NCI-H524 (cell line): ENCODE measurements around the gene PLEKHG4B.
"Not testable (repeated sequence)": the region's sequence is repeated elsewhere in the genome, so short reads cannot be mapped to it uniquely, and the experiment has no call there.

ENCODE experiments used
- DNase-seq, 2 experiments: peaks; one replicate each; lab custom pipeline; 2025; lab: John Stamatoyannopoulos, UW

Gene PLEKHG4B, protein sequence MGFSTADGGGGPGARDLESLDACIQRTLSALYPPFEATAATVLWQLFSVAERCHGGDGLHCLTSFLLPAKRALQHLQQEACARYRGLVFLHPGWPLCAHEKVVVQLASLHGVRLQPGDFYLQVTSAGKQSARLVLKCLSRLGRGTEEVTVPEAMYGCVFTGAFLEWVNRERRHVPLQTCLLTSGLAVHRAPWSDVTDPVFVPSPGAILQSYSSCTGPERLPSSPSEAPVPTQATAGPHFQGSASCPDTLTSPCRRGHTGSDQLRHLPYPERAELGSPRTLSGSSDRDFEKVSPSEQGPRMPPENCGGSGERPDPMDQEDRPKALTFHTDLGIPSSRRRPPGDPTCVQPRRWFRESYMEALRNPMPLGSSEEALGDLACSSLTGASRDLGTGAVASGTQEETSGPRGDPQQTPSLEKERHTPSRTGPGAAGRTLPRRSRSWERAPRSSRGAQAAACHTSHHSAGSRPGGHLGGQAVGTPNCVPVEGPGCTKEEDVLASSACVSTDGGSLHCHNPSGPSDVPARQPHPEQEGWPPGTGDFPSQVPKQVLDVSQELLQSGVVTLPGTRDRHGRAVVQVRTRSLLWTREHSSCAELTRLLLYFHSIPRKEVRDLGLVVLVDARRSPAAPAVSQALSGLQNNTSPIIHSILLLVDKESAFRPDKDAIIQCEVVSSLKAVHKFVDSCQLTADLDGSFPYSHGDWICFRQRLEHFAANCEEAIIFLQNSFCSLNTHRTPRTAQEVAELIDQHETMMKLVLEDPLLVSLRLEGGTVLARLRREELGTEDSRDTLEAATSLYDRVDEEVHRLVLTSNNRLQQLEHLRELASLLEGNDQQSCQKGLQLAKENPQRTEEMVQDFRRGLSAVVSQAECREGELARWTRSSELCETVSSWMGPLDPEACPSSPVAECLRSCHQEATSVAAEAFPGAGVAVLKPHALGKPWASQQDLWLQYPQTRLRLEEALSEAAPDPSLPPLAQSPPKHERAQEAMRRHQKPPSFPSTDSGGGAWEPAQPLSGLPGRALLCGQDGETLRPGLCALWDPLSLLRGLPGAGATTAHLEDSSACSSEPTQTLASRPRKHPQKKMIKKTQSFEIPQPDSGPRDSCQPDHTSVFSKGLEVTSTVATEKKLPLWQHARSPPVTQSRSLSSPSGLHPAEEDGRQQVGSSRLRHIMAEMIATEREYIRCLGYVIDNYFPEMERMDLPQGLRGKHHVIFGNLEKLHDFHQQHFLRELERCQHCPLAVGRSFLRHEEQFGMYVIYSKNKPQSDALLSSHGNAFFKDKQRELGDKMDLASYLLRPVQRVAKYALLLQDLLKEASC (N-terminal part only)

DNA sequence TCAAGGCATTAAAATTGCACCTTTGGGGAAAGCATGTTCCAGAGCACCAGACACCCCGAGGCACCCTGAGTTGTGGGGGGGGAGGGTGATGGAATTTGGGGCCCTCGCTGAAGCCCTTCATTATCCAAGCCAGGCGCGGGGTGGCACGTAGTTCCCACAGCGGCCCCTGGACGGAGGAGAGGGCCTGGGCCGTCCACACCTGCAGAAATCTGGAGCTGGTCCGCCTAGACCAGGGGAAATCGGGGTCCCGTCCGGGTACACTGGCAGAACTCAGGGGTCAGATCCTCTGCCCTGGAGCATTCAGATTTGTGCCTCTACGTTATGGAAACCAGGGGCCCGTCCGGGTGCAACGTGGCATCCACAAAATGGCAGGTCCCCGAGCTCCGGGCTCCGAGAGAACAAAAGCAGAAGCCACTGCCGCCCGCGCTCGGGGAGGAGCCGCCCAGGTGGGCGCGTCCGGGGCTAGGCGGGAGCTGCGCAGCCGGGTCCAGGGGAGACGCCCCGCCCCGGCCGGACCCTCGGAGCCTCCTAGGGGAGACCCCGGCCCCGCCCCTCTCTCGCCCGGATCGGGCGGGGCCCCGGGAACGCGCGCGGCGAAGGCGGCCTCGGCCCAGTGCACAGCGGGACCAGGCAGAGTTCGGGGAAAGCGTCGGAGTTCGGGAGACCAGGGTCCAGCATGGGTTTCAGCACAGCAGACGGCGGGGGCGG is at the start of gene PLEKHG4B:
PLEKHG4B (plus strand) TSS at position 613 of the 708 bp plus-strand sequence; CDS start at position 677, 64 bp downstream.
- peak; percentile 90 to 95 for DNase-seq

- DNase-seq, result no peak
These were observed 49.7 kb upstream of the PLEKHG4B start for GRCh38 chr5:42250-42649.

DNA sequence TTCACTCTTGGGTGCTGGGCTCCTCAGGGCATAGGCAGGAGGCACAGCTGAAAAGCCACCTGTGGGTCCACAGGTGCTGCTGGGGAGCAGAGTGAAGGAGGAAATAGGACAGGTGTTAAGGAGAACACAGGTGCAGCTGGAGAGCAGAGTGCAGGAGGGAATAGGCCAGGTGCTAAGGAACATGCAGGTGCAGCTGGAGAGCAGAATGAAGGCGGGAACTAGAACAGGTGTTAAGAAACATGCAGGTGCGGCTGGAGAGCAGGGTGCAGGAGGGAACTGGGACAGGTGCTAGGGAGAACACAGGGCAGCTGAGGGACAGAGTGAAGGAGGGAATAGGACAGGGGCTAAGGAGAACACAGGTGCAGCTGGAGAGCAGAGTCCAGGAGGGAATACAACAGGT is 43.8 kb upstream of the PLEKHG4B start:
- no peak for DNase-seq

- not testable (repeated sequence) for DNase-seq
These were observed 42.4 kb upstream of the PLEKHG4B start for GRCh38 chr5:49530-49929.

GRCh38 chr5:49953-50544 is 41.9 kb upstream of the PLEKHG4B start:
- no peak for DNase-seq

DNA sequence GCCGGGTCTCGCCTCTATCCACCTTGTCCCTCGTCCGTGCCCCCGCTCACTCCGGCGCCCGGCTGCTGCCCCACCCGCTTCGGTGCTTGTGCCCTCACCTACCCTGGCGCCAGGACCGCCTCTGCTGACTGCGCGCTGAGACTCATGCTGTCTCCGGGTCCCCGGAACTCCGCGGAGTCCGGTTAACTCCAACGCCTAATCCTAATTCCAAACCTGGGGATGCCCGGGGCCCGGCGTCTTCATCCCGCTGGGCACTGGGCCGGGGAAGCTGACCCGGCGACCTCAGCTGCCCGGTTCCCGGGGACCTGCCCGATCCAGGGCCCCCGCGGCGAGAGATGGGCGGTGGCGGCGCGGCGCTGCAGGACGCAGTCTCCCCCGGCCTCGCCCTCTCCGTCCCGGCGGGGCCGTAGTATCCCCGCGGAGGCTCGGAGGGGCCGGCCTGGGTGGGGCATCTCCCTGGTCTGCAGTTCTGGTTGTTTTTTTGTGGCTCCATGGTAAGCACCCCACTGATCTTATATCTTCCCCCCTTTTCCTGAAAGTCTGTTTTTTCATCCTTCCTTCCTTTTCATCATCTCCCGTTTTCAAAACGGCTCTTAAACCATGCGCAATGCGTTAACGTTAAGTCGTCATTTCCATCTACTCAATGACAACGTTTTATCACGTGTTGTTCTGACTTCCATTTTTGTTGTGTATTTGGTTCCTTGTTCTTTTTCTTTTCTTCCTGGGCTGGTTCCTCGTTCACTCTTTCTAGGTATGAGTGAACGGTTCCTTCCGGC is 41.1 kb upstream of the PLEKHG4B start:
- no peak for DNase-seq

GRCh38 chr5:51500-51823 is 40.5 kb upstream of the PLEKHG4B start:
- DNase-seq, result no peak

DNA sequence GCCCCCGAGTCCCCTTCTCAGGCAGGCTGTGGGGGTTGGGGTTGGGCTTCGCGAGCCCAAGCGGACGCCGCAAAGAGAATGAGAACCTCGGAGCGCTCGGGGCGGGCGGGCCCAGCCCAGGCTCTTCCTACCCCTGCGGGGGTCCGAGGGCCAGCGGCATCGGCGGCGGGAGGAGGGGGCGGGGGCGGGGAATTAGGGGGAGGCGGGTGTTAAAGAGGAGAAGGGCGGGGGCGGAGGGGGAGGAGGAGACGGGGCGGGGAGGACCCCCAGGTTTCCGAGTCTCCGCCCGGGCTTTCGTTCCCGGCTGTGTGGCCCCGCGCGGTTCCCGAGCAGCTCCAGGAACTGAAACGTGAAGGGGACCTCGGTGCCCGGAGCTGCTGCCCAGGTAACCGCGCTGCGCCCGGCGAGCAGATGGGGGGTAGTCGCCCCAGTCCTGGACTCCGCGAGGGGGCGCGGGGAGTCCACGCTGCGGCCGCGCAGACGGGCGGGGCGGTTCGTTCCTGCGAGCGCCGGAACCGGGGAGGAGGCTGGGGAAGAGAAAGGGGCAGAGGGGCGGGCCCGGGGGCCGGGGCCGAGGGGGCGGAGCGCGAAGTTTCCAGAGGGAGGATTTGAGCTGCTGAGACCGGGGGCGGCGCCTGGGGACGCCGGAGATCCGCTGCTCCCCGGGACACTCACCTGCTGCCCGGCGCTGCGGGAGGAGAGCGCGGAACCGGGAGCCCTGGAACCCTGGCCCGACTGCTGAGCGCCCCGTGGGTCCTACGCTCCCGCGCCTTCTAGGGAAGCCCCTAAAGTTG is 38.4 kb upstream of the PLEKHG4B start:
- peak; percentile 68 to 81 for DNase-seq

DNA sequence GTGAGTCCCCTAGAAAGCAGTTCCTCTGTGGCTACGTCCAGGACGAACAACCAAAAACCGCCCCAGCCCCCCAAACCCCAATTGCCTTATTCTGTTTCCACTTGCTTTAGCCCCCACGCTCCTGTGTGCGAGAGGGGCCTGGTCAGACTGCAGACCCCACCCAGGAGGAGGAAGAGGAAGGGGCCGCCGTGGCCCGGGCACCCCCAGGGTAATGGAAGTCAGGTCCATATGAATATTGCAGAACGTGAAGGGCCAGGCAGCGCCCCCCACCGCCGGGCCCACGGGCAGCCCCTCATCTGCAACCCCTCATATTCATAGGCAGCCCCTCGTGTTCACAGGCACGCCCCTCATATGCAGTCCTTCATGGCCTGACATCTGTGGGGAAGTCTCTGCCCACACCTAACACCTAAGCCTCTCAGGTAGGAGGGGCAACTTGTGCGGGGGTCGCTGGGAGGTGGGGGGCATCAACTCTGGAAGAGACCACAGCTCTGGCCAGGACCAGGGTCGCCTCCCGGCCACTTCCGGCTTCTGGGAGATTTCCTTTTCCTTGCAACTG is 37.7 kb upstream of the PLEKHG4B start:
- DNase-seq, result no peak

GRCh38 chr5:54876-55569 is 36.9 kb upstream of the PLEKHG4B start:
- DNase-seq, result no peak

DNA sequence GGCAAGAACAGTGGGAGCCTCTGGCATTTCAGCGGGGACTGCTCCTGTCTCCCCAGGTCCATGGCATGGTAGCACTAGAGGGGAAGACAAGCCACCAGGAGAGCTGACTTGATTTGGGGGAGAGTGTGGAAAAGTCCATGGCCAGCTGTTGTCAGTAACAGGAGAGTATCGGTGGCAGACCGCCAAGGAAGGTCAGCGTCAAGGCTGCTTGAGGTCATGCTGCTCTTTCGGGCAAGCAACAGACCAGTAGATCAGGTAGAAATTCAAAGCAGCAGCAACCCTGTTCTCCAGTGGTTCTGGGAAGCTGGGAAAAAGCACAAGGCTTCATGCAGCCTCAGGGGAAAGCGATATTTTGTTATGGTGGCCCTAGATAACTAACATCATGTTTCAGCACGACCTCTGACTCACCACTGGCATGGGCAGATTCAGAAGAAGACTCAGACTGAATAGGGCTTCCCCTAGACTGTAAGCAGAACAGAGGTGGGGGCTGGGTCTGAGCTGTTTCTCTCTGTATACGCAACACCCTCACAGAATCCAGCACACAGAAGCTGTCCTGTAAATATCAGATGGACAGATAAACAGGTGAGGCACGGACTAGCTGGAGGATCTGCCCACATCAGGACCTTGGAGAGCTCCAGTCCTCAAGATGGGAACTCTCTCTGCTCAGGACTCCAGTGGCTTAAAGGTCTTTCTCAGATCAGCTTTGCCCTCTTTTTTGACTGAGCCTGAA is 35.2 kb upstream of the PLEKHG4B start:
- DNase-seq, result no peak

DNA sequence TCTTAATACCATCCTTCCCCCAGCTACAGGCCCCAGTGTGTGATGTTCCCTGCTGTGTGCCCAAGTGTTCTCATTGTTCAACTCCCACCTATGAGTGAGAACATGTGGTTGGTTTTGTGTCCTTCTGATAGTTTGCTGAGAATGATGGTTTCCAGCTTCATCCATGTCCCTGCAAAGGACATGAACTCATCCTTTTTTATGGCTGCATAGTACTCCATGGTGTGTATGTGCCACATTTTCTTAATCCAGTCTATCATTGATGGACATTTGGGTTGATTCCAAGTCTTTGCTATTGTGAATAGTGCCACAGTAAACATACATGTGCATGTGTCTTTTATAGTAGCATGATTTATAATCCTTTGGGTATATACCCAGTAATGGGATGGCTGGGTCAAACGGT is 31.7 kb upstream of the PLEKHG4B start:
- DNase-seq, result not testable (repeated sequence)

DNA sequence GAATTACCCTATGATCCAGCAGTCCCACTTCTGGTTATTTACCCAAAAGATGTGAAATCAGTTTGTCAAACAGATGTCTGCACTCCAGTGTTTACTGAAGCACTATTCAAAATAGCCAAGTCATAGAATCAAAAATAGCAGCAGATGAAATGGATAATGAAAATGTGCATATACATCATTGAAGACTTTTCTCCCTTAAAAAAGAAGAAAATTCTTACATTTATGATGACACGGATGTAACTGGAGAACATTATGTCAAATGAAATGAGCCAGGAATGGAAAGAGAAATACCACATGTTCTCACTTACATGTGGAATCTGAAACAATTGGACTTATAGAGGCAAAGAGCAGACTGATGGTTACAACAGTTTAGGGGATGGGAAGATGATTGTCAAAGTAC is 21.5 kb upstream of the PLEKHG4B start:
- DNase-seq, result no peak

DNA sequence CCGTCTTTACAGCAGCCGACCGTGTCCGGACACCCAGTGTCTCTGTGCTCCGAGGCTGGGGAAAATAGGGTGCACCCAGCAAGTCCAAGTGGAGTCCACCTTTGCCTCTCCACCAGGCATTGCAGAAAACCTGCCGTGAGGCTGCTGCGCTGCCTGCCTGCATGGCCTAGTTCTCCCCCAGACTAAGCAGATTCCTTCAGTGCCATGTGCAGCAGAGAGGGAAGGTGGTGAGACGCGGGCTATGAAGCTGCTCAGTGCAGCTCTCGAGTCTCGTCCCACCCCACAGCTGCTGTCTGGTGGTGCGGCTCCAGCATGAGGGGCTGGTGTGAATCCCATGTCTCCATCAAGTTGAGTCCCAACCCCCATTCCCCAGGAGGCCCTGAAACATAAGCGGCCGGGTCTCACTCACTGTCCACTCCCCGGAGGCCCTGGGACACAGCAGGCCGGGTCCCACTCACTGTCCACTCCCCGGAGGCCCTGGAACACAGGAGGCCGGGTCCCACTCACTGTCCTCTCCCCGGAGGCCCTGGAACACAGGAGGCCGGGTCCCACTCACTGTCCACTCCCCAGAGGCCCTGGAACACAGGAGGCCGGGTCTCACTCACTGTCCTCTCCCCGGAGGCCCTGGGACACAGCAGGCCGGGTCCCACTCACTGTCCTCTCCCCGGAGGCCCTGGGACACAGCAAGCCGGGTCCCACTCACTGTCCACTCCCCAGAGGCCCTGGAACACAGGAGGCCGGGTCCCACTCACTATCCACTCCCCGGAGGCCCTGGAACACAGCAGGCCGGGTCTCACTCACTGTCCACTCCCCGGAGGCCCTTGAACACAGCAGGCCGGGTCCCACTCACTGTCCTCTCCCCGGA is 19.4 kb upstream of the PLEKHG4B start:
- not testable (repeated sequence) for DNase-seq

- DNase-seq, result not testable (repeated sequence)
These were observed 18.9 kb upstream of the PLEKHG4B start for GRCh38 chr5:73181-73447.

GRCh38 chr5:73768-74502 is 18.0 kb upstream of the PLEKHG4B start:
- no peak for DNase-seq
